ENCODE measurements around the gene SNAP91.
"Not testable (repeated sequence)": the region's sequence is repeated elsewhere in the genome, so short reads cannot be mapped to it uniquely, and the experiment has no call there.

Gene SNAP91

GRCh38 chr6:83629908-83630307 is 79.0 kb downstream of the SNAP91 start:
- DNase-seq, result not testable (repeated sequence)

GRCh38 chr6:83615025-83615999 is 93.6 kb downstream of the SNAP91 start:
- no peak for DNase-seq

DNA sequence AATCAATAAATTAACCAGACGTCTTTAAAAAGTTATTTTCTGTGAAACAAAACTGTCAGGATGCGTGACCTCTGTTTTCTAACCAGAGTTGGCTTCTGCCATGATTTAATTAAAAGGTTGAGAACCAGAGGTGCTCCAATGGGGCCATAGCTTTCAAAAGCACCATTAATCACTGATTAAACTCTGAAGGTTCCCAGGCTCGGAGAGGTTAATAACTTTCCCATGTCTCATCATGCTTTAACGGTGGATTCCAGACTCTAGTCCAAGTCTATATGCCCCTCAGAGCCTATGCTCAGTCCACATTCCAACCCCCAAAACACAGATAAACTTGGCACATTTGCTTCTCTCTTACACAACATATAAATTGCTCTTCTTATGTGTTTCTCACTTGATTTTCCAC is 95.5 kb downstream of the SNAP91 start:
- no peak for DNase-seq

DNA sequence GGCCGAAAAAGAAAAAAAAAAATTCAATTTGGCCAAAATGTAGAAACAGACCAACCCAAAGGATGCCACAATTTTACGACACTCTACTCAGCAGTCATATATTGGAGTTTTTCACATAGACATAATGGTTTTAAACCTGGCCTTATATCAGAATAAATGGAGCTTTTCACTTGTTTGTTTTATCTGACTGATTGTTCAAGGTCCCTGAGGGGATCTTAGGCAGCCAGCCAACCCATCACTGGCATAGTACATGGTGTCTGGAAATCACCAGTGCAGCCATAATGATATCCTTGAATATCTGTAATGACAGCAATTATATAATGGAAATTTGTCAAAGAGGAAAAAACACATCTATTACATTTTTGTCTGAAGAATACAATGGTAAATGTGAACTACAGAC is 99.7 kb downstream of the SNAP91 start:
- no peak for DNase-seq

GRCh38 chr6:83605517-83605916 is 103.4 kb downstream of the SNAP91 start:
- no peak for DNase-seq

DNA sequence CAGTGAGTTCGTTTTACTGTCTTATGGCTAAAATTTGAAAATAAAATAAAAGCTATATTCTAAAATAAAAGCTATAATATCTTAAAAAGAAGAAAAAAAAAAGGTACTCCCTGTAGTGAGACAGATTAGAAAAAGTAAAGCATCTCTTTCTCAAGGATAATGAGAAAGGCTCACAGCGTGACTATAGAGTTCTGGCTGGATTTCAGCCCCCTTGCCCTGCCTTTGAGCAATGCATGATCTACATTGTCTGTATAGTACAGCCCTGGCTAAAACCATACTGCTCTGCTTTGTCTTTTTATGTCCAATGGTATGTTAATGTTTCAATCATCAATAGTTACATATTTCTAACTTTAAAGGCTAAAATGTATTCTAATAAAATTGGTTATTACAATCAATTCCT is 105.3 kb downstream of the SNAP91 start:
- DNase-seq, result no peak

DNA sequence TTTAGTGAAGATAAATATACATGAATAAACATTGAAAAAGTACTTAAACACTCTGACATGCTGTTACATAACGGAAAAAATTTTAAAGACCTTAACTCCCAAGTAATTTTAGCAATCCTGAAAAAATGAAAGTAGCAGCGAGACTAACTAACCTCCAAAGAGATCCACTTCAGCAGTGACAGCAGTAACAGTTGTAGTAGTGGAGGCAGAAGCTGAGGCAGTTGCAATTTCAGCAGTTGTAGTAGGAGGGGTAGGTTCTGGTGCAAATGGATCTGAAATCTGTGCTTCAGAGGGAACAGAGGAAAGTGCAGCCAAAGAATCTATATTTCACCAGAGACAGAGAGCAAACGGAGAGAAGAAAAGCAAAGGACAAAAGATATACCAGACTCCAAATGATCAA is 107.8 kb downstream of the SNAP91 start:
- DNase-seq, result no peak

DNA sequence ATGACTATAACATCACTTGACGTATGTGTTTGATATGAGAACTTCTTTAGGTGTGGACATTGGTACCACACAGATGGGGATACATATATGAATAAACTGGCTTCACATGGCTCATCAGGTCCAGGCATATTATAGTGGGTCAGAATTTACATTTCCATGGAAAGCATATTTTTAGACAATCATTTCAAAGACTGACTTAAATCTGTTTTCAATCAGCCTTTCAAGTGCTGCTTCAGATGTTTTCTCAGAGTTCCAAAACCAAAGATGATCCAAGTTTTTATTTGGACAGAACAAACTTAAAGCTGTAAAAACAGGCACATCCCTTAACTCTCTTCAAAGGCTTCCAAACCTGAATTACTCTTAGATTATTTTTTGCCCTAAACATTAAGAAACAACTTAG is 108.4 kb downstream of the SNAP91 start:
- no peak for DNase-seq

GRCh38 chr6:83597511-83597910 is 111.4 kb downstream of the SNAP91 start:
- no peak for DNase-seq

- DNase-seq, result no peak
Observed at GRCh38 chr6:83597051-83597450, 111.8 kb downstream of the SNAP91 start.

DNA sequence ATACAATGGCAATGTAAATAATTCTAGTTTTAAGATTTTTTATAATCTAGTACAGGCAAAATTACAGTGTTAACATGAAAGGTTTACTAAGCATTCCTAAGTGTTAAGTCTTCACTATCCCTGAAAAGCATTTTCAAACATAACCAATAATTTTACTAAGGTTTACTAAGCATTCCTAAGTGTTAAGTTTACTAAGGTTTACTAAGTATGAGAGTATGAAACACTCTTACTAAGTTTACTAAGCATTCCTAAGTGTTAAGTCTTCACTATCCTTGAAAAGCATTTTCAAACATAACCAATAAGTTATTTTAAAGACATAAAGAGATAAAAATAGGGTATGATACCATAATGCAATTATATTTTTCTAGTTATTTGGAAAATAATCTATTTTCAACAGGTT is 114.0 kb downstream of the SNAP91 start:
- no peak for DNase-seq

DNA sequence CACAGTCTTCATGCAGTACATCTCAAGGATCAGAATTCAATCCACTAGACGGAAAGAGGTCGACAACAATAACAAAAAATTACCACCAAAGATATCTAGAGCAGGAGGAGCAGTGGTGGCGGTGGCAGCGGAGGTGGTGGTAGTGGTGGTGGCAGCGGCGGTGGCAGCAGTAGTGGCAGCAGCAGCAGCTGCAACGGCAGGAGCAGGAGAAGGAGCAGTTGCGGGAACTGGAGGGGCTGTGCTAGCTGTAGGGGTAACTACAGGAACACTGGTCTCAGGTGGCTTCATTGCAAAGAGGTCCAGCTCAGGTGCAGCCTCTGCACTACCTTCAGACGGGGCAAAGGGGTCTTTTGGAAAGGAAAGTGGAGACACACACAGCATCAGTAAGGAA is 115.5 kb downstream of the SNAP91 start:
- DNase-seq, result no peak

GRCh38 chr6:83592770-83593394 is 116.0 kb downstream of the SNAP91 start:
- DNase-seq, result no peak

GRCh38 chr6:83590416-83590815 is 118.5 kb downstream of the SNAP91 start:
- DNase-seq, result no peak

DNA sequence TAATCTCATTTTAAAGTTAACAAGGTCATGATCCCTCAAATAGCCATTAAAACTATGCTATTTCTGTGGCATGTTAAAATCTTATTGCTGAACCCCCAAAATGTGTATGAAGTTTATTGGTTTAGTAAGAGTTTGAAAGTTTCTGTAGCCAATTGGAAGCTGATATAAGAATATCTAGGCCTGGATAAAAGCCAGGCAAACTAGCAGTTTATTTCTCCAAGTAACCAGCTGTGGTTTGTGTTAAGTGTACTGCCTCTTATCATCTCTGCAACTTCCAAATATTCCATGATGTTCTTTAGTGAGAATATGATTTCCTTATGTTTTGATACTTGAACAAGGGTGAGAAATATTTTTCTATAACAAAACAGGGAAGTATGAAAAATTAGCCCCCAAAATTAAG is 119.8 kb downstream of the SNAP91 start:
- no peak for DNase-seq

DNA sequence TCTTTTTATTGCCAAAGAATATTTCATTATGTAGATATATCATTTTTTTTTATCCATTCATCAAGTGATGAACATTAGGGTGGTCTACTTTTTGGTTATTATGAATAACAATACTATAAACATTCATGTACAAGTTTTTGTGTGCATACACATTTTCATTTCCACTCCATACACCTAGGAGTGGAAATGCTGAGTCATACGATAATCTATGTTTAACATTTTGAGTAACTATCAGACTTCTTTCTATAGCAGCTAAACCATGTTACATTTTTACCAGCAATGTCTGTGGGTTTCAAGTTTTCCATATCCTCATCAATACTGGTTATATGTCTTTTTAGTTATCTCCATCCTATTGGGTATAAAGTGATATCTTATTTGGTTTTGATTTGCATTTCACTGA is 130.8 kb downstream of the SNAP91 start:
- no peak for DNase-seq

GRCh38 chr6:83574783-83575182 is 134.1 kb downstream of the SNAP91 start:
- DNase-seq, result no peak

DNA sequence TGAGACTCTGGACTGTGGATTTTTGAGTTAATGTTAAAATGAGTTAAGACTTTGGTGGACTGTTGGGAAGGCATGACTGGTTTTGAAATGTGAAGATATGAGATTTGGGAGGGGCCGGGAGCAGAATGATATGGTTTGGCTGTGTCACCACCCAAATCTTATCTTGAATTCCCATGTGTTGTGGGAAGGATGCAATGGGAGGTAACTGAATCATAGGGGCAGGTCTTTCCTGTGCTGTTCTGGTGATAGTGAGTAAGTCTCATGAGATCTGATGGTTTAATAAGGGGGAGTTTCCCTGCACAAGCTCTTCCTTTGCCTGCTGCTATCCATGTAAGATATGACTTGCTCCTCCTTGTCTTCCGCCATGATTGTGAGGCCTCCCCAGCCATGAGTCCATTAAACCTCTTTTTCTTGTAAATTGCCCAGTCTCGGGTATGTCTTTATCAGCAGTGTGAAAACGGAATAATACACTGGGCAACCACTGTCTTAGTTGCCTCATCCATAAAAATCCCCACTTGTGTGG is 137.2 kb downstream of the SNAP91 start:
- not testable (repeated sequence) for DNase-seq

- DNase-seq, result no peak
Observed at GRCh38 chr6:83558975-83559374, 149.9 kb downstream of the SNAP91 start.

DNA sequence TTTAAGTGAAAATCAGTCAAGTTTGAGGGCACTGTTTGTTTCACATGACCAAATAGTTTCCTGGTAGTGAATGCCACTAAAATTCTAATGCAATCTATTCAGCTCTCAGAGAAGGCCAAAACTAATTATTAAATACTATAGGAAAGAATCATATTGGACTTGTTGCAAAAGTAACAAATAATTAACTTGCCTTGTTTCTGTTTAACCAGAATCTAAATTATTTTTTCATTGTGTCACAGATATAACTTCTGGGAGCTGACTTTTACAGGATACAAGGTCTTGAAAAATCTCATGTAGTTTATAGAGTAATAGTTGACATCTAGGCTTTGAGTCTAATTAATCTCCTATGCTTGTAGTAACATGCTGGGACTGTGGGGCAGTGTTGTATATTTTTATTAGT is 152.0 kb downstream of the SNAP91 start:
- DNase-seq, result no peak

GRCh38 chr6:83551748-83552147 is 157.2 kb downstream of the SNAP91 start:
- DNase-seq, result not testable (repeated sequence)

DNA sequence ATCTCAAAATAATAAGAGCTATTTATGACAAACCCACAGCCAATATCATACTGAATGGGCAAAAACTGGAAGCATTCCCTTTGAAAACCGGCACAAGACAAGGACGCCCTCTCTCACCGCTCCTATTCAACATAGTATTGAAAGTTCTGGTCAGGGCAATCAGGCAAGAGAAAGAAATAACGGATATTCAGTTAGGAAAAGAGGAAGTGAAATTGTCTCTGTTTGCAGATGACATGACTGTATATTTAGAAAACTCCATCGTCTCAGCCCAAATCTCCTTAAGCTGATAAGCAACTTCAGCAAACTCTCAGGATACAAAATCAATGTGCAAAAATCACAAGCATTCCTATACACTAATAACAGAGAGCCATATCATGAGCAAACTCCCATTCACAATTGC is 158.4 kb downstream of the SNAP91 start:
- not testable (repeated sequence) for DNase-seq

GRCh38 chr6:83546636-83547035 is 162.3 kb downstream of the SNAP91 start:
- no peak for DNase-seq

- DNase-seq, result no peak
Observed at GRCh38 chr6:83539678-83540077, 169.2 kb downstream of the SNAP91 start.

Data from activated CD8-positive, alpha-beta memory T cell treated with anti-CD3 and anti-CD28 coated beads for 24 hours (primary cell).